Activated naive CD4-positive, alpha-beta T cell (primary cell): ENCODE measurements around the gene PGBD5.

Source experiments
- DNase-seq, 4 experiments: peaks; one replicate each; lab custom pipeline; 2025; lab: John Stamatoyannopoulos, UW

PGBD5 gene

GRCh38 chr1:230278871-230279582, 147.1 kb downstream of the PGBD5 start:
- DNase-seq, result no peak

- no peak for DNase-seq
Observed at GRCh38 chr1:230278376-230278775, 147.8 kb downstream of the PGBD5 start.

- no peak for DNase-seq
Observed at GRCh38 chr1:230277201-230278025, 148.7 kb downstream of the PGBD5 start.

GRCh38 chr1:230276401-230276800, 149.7 kb downstream of the PGBD5 start:
- DNase-seq, result no peak

GRCh38 chr1:230274254-230274653, 151.9 kb downstream of the PGBD5 start:
- no peak for DNase-seq

- no peak for DNase-seq
Observed at GRCh38 chr1:230273141-230273710, 152.9 kb downstream of the PGBD5 start.

- DNase-seq, result no peak
Observed at GRCh38 chr1:230272557-230272956, 153.6 kb downstream of the PGBD5 start.

- DNase-seq, result no peak
Observed at GRCh38 chr1:230271300-230272035, 154.7 kb downstream of the PGBD5 start.

- no peak for DNase-seq
Observed at GRCh38 chr1:230270559-230271281, 155.4 kb downstream of the PGBD5 start.

GRCh38 chr1:230270185-230270558, 156.0 kb downstream of the PGBD5 start:
- DNase-seq, result no peak

- no peak for DNase-seq
Observed at GRCh38 chr1:230268371-230269170, 157.6 kb downstream of the PGBD5 start.

GRCh38 chr1:230267338-230268065, 158.6 kb downstream of the PGBD5 start:
- no peak for DNase-seq

GRCh38 chr1:230266456-230266855, 159.7 kb downstream of the PGBD5 start:
- no peak for DNase-seq

GRCh38 chr1:230265200-230266115, 160.7 kb downstream of the PGBD5 start:
- no peak for DNase-seq
